B cell (primary cell): ENCODE measurements around the gene IGF1R. TPM values are rescaled to one million over a fixed set of nuclear protein-coding genes. Genes with fewer than 3 reads are reported as not detected.

Source experiments
- ATAC-seq: fragments of 200-7000 bp; cut with Tn5 transposase; one replicate; pipeline ENCODE4 v1.10.0; 2021; ENCODE audit warnings: low read depth, mild to moderate bottlenecking, moderate number of reproducible peaks, moderate library complexity
- CTCF ChIA-PET: fragments of 350-600 bp; sonication (Branson Sonifier 250); formaldehyde crosslinking; loops from one replicate; lab custom pipeline; 2021; ENCODE audit warnings: antibody characterized with exemption, inconsistent platforms; lab: Charles Lee
- POLR2A ChIA-PET: fragments of 350-600 bp; sonication (Branson Sonifier 250); formaldehyde crosslinking; loops from one replicate; lab custom pipeline; 2021; ENCODE audit warnings: antibody characterized with exemption; lab: Charles Lee
- DNase-seq: peaks from one replicate; pipeline ENCODE4 v3.0.0; 2013
- H2AFZ ChIP-seq: 2 replicates; pipeline ENCODE4 v1.6.1; 2012; ENCODE audit warnings: mild to moderate bottlenecking, low read depth, low read length; ENCODE audit not compliant: insufficient read depth, poor library complexity, severe bottlenecking
- H3K27ac ChIP-seq, 2 donors: 1 replicate in 1 of 2; 2 replicates in 1 of 2; pipeline ENCODE4 v1.5.1; 2012 to 2013; ENCODE audit warnings: low read length in 2 of 2, mild to moderate bottlenecking in 2 of 2, moderate library complexity in 1 of 2
- H3K27me3 ChIP-seq, 4 experiments: fragments of 200-600 bp in 1 of 4; sonication (generic) in 1 of 4; replicated peaks in 1 of 4; 1 replicate in 2 of 4; 2 replicates in 2 of 4; pipeline versions ENCODE4 v1.6.1 to v1.7.0; 2013 to 2016; ENCODE audit warnings: low read length in 3 of 4, mild to moderate bottlenecking in 2 of 4, mixed read lengths in 1 of 4, moderate library complexity in 1 of 4; ENCODE audit not compliant: insufficient read depth in 4 of 4, control insufficient read depth in 3 of 4; ENCODE audit errors: control extremely low read depth in 1 of 4
- H3K36me3 ChIP-seq, 2 experiments: replicated peaks in 1 of 2; 1 replicate in 1 of 2; 2 replicates in 1 of 2; pipeline versions ENCODE4 v1.6.1 to v1.7.1; 2013; ENCODE audit warnings: low read length in 1 of 2; ENCODE audit not compliant: insufficient read depth in 2 of 2, control insufficient read depth in 1 of 2; ENCODE audit errors: control extremely low read depth in 1 of 2, extremely low read depth in 1 of 2
- H3K4me1 ChIP-seq, 2 donors: fragments of 200-600 bp in 1 of 2; sonication (generic) in 1 of 2; 1 replicate in 1 of 2; 2 replicates in 1 of 2; pipeline versions ENCODE4 v1.5.1 to v1.6.1; 2013 to 2017; ENCODE audit warnings: low read length in 2 of 2; ENCODE audit not compliant: control insufficient read depth in 2 of 2, insufficient read depth in 2 of 2
- H3K4me2 ChIP-seq: replicated peaks from 2 replicates; pipeline ENCODE3; 2012; ENCODE audit warnings: mild to moderate bottlenecking, low read depth, low read length; ENCODE audit not compliant: poor library complexity, severe bottlenecking
- H3K4me3 ChIP-seq, 5 experiments: fragments of 200-600 bp in 1 of 5; sonication (generic) in 1 of 5; 1 replicate in 3 of 5; 2 replicates in 2 of 5; pipeline versions ENCODE4 v1.5.1 to v1.7.0; 2011 to 2016; ENCODE audit warnings: low read length in 4 of 5, mild to moderate bottlenecking in 4 of 5, low read depth in 2 of 5, control low read depth in 1 of 5, moderate library complexity in 1 of 5; ENCODE audit not compliant: insufficient read depth in 1 of 5; ENCODE audit errors: control extremely low read depth in 1 of 5, extremely low read depth in 1 of 5
- H3K79me2 ChIP-seq: fragments of 200-600 bp; sonication (generic); one replicate; pipeline ENCODE4 v1.6.0; 2016; ENCODE audit warnings: low read length; ENCODE audit not compliant: control insufficient read depth, insufficient read depth
- H3K9ac ChIP-seq: fragments of 200-600 bp; sonication (generic); 2 replicates; pipeline ENCODE4 v1.6.1; 2017; ENCODE audit warnings: mild to moderate bottlenecking, low read length, moderate library complexity
- H3K9me3 ChIP-seq, 3 donors: one replicate each; pipeline versions ENCODE4 v1.6.1 to v1.7.1; 2013; ENCODE audit warnings: low read length in 2 of 3; ENCODE audit not compliant: control insufficient read depth in 2 of 3, insufficient read depth in 1 of 3; ENCODE audit errors: control extremely low read depth in 1 of 3
- H4K20me1 ChIP-seq: 2 replicates; pipeline ENCODE4 v1.6.0; 2012; ENCODE audit warnings: mild to moderate bottlenecking, low read length; ENCODE audit not compliant: insufficient read depth, control insufficient read depth, poor library complexity, severe bottlenecking
- H3K27ac Mint-ChIP-seq: one replicate; pipeline ENCODE4 v1.8.0; 2021; ENCODE audit warnings: mixed read lengths
- H3K27me3 Mint-ChIP-seq: one replicate; pipeline ENCODE4 v1.8.0; 2021; ENCODE audit warnings: mixed read lengths
- H3K4me1 Mint-ChIP-seq: one replicate; pipeline ENCODE4 v1.8.0; 2021; ENCODE audit warnings: mixed read lengths
- H3K4me3 Mint-ChIP-seq: one replicate; pipeline ENCODE4 v1.8.0; 2021; ENCODE audit warnings: mixed read lengths
- H3K9me3 Mint-ChIP-seq: one replicate; pipeline ENCODE4 v1.8.0; 2022; ENCODE audit warnings: mixed read lengths; ENCODE audit not compliant: insufficient read depth
- EZH2 ChIP-seq: IDR thresholded peaks from 2 replicates; pipeline ENCODE4 v1.6.1; 2012; ENCODE audit warnings: borderline replicate concordance, low read depth, mild to moderate bottlenecking, moderate library complexity, low read length; ENCODE audit not compliant: insufficient read depth, poor library complexity, severe bottlenecking
- WGBS: methylation state at CpG from one replicate; pipeline ENCODE4 v1.1.5; 2013; ENCODE audit warnings: missing lambda C conversion rate; ENCODE audit not compliant: insufficient coverage; 5-methylcytosine and 5-hydroxymethylcytosine counted together
- intact Hi-C: fragments of 100-400 bp; cut with micrococcal nuclease; formaldehyde crosslinking; loops from one replicate; pipeline ENCODE4 v1.10.0; 2022
- polyA plus RNA-seq: library from polyadenylated mRNA; depleted of rRNA; stranded (reverse); fragments of >200 nt; gene quantifications from 2 replicates; pipeline ENCODE4 v1.2.3, GENCODE V29; 2012
- total RNA-seq, 2 donors: library from RNA; stranded (reverse); fragments of 120-200 nt in 1 of 2; gene quantifications; 1 replicate in 1 of 2; 2 replicates in 1 of 2; pipeline versions ENCODE4 v1.2.3 to v1.2.4, GENCODE V29; 2013 to 2022
- TF ChIP-seq, protein P1 (sequence below): fragments of 200-600 bp; IDR thresholded peaks from one replicate; pipeline ENCODE4 v1.8.0; 2022; ENCODE audit warnings: antibody characterized with exemption, mild to moderate bottlenecking

IGF1R gene
- total and polyA plus RNA-seq, 2 donors (not counting 1 experiment from before 2014, with no cell fraction given), result 5.4 to 23.1 TPM

DNA sequence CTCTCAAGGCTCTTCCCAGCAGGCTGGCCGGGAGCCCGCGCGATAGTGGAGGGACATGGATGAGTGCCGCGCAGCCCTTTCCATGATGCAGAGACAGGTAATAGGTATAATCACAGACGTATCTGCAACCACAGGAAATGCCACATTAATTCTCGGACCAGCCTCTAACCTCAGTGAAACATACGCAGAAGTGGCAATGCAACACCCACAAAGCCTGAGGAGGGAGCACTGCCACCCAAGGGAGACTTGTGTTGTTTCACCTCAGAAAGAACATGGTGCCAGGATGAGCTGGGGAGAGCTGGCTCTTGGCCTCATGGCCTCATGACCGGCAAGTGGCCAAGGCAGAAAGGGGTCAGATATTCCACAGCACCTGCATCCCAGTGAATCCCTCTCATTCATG, 320.2 kb downstream of the IGF1R start:
- Histone ChIP-seq H3K79me2 (no peaks in the 10 kb centered on the region), H3K4me1 (no peaks in the 10 kb centered on the region), H3K27me3 (peaks cover 0 to 2% (median 0%) of the 10 kb centered on the region in 4 experiments), H3K9ac (no peak overlapping the region), H4K20me1 (no peaks in the 10 kb centered on the region), H2AFZ (no peak overlapping the region), H3K4me2 (no peak overlapping the region), H3K4me3 (no peak overlapping the region), H3K27ac (no peak overlapping the region), H3K36me3 (no peaks in the 10 kb centered on the region), H3K9me3 (no peaks in the 10 kb centered on the region)
- Mint-ChIP-seq H3K27me3 (peaks cover 10% of the 10 kb centered on the region), H3K9me3 (no peaks in the 10 kb centered on the region), H3K27ac (no peak overlapping the region), H3K4me3 (no peak overlapping the region), H3K4me1 (no peaks in the 10 kb centered on the region)
- no peak for DNase-seq
- intact Hi-C loops, result no loop called here
- ChIA-PET CTCF (no interaction called here), POLR2A (no interaction called here)
- no peak for ATAC-seq
- no peak for TF ChIP-seq EZH2
- TF ChIP-seq, protein P1, sequence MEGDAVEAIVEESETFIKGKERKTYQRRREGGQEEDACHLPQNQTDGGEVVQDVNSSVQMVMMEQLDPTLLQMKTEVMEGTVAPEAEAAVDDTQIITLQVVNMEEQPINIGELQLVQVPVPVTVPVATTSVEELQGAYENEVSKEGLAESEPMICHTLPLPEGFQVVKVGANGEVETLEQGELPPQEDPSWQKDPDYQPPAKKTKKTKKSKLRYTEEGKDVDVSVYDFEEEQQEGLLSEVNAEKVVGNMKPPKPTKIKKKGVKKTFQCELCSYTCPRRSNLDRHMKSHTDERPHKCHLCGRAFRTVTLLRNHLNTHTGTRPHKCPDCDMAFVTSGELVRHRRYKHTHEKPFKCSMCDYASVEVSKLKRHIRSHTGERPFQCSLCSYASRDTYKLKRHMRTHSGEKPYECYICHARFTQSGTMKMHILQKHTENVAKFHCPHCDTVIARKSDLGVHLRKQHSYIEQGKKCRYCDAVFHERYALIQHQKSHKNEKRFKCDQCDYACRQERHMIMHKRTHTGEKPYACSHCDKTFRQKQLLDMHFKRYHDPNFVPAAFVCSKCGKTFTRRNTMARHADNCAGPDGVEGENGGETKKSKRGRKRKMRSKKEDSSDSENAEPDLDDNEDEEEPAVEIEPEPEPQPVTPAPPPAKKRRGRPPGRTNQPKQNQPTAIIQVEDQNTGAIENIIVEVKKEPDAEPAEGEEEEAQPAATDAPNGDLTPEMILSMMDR, result no peak
- 90% methylated on average over 9 of the region's 10 CpGs for WGBS

- Mint-ChIP-seq H3K27me3 (peaks cover 10% of the 10 kb centered on the region), H3K4me1 (no peaks in the 10 kb centered on the region), H3K27ac (no peak overlapping the region), H3K9me3 (no peaks in the 10 kb centered on the region), H3K4me3 (no peak overlapping the region)
- intact Hi-C loops, result no loop called here
- ATAC-seq (no peak), DNase-seq (no peak)
- Histone ChIP-seq H4K20me1 (no peaks in the 10 kb centered on the region), H3K4me2 (no peak overlapping the region), H3K27me3 (peaks cover 0 to 2% (median 0%) of the 10 kb centered on the region in 4 experiments), H2AFZ (no peak overlapping the region), H3K27ac (no peak overlapping the region), H3K4me1 (no peaks in the 10 kb centered on the region), H3K79me2 (no peaks in the 10 kb centered on the region), H3K9me3 (no peaks in the 10 kb centered on the region), H3K9ac (no peak overlapping the region), H3K4me3 (no peak overlapping the region), H3K36me3 (no peaks in the 10 kb centered on the region)
- 94% methylated on average over 29 of the region's 29 CpGs for WGBS
- CTCF ChIA-PET, result no interaction called here
- POLR2A ChIA-PET, result no interaction called here
- TF ChIP-seq EZH2, result no peak
- TF ChIP-seq, protein P1, result no peak
Observed at GRCh38 chr15:98969126-98969735, 320.9 kb downstream of the IGF1R start.
